H1 (cell line): ENCODE measurements around the gene CD34.

Experiments
- BCL11A ChIP-seq, 2 experiments: IDR thresholded peaks; one replicate each; pipeline ENCODE4 v1.6.1; 2011; ENCODE audit warnings: low read depth in 2 of 2, low read length in 2 of 2, mild to moderate bottlenecking in 2 of 2
- CREB1 ChIP-seq: IDR thresholded peaks from 2 replicates; pipeline ENCODE4 v1.6.1; 2012; ENCODE audit warnings: inconsistent platforms
- JUN ChIP-seq: IDR thresholded peaks from 2 replicates; pipeline ENCODE4 v1.6.1; 2011; ENCODE audit warnings: low read depth, mild to moderate bottlenecking, improper control_type of control experiment, low read length
- POLR2A ChIP-seq, 2 experiments: IDR thresholded peaks; 1 replicate in 1 of 2; 2 replicates in 1 of 2; pipeline ENCODE4 v1.6.1; 2011; ENCODE audit warnings: low read depth in 2 of 2, low read length in 2 of 2, mild to moderate bottlenecking in 2 of 2; ENCODE audit errors: control extremely low read depth in 1 of 2
- SIN3A ChIP-seq, 2 experiments: IDR thresholded peaks in 1 of 2; conservative IDR thresholded peaks in 1 of 2; 2 replicates each; pipeline ENCODE4 v1.6.1; 2011 to 2012; ENCODE audit warnings: low read length in 2 of 2, improper control_type of control experiment in 1 of 2, low read depth in 1 of 2, mild to moderate bottlenecking in 1 of 2
- SP2 ChIP-seq: IDR thresholded peaks from 2 replicates; pipeline ENCODE4 v1.6.1; 2012; ENCODE audit warnings: mild to moderate bottlenecking, low read length, inconsistent platforms
- TF ChIP-seq, protein P1 (sequence below), 3 experiments: IDR thresholded peaks; 1 replicate in 2 of 3; 2 replicates in 1 of 3; pipeline versions ENCODE4 v1.5.1 to v1.6.1; 2011; ENCODE audit warnings: low read length in 3 of 3, mild to moderate bottlenecking in 3 of 3, inconsistent platforms in 2 of 3, low read depth in 1 of 3, moderate library complexity in 1 of 3; ENCODE audit not compliant: insufficient read depth in 1 of 3; ENCODE audit errors: control extremely low read depth in 1 of 3

DNA sequence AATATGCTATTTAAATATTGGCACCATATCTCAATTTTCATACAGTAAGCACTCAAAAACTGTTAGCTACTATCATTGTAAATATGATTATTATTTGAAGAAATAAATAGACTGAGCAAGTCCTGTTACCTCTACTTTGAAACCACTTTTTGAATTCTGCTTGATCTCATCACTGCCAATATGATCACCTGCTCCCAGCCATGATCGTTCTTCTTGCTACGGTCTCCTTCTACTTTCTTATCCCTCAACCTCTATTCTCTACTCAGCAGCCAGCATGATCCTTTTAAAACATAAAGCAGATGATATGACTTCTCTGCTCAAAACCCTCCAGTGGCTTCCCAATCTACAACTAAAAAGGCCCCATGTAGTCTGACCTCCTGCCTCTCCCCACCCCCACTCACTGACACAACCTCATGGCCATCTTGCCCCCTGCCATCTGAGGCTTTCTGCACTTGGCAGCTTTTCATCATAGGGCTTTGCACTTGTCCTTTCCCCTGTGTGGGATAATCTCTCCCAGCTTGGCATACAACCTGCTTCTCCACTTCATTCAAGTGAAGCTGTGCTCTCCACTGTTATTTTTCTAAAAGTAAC, 27.2 kb downstream of the CD34 start:
- TF ChIP-seq, protein P1, sequence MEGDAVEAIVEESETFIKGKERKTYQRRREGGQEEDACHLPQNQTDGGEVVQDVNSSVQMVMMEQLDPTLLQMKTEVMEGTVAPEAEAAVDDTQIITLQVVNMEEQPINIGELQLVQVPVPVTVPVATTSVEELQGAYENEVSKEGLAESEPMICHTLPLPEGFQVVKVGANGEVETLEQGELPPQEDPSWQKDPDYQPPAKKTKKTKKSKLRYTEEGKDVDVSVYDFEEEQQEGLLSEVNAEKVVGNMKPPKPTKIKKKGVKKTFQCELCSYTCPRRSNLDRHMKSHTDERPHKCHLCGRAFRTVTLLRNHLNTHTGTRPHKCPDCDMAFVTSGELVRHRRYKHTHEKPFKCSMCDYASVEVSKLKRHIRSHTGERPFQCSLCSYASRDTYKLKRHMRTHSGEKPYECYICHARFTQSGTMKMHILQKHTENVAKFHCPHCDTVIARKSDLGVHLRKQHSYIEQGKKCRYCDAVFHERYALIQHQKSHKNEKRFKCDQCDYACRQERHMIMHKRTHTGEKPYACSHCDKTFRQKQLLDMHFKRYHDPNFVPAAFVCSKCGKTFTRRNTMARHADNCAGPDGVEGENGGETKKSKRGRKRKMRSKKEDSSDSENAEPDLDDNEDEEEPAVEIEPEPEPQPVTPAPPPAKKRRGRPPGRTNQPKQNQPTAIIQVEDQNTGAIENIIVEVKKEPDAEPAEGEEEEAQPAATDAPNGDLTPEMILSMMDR (IDR thresholded peaks at IDR 0.05; ENCODE audit: control extremely low read depth in 1 of 3, insufficient read depth in 1 of 3, low read depth in 1 of 3, low read length in 3 of 3), result no peak
- no peak for TF ChIP-seq CREB1
- no peak for TF ChIP-seq SIN3A (conservative IDR thresholded peaks at IDR 0.05 in 1 of 2, IDR thresholded peaks at IDR 0.05 in 1 of 2; ENCODE audit: low read depth in 1 of 2, low read length in 2 of 2)
- no peak for TF ChIP-seq JUN
- TF ChIP-seq BCL11A (IDR thresholded peaks at IDR 0.05; ENCODE audit: low read depth in 2 of 2, low read length in 2 of 2), result no peak
- TF ChIP-seq SP2, result no peak
- no peak for TF ChIP-seq POLR2A (IDR thresholded peaks at IDR 0.05; ENCODE audit: control extremely low read depth in 1 of 2, low read depth in 2 of 2, low read length in 2 of 2)
